Mucosa of rectum (tissue), 2 donors: ENCODE results near the gene LOXL3.

ENCODE experiments used
- H3K27ac ChIP-seq, 2 donors: one replicate each; pipeline ENCODE4 v1.7.0; 2013; ENCODE audit warnings: inconsistent platforms in 2 of 2, low read depth in 2 of 2, low read length in 2 of 2
- H3K27me3 ChIP-seq, 2 donors: one replicate each; pipeline ENCODE4 v1.7.0; 2013; ENCODE audit warnings: low read length in 2 of 2; ENCODE audit not compliant: control insufficient read depth in 2 of 2, insufficient read depth in 2 of 2
- H3K36me3 ChIP-seq, 2 donors: one replicate each; pipeline ENCODE4 v1.7.0; 2013; ENCODE audit warnings: low read length in 2 of 2; ENCODE audit not compliant: control insufficient read depth in 2 of 2, insufficient read depth in 2 of 2
- H3K4me1 ChIP-seq, 2 donors: one replicate each; pipeline ENCODE4 v1.7.0; 2013; ENCODE audit warnings: low read length in 2 of 2, mild to moderate bottlenecking in 1 of 2; ENCODE audit not compliant: control insufficient read depth in 2 of 2, insufficient read depth in 2 of 2
- H3K4me3 ChIP-seq, 2 donors: one replicate each; pipeline ENCODE4 v1.7.0; 2013; ENCODE audit warnings: low read length in 2 of 2
- H3K9ac ChIP-seq, 2 donors: one replicate each; pipeline ENCODE4 v1.7.0; 2013; ENCODE audit warnings: low read length in 2 of 2, low read depth in 1 of 2, mild to moderate bottlenecking in 1 of 2
- H3K9me3 ChIP-seq, 2 donors: one replicate each; pipeline ENCODE4 v1.7.0; 2013; ENCODE audit warnings: low read length in 2 of 2; ENCODE audit not compliant: control insufficient read depth in 2 of 2
- donor health status: healthy.
- donor health status: Normal muscosa, but diverticular disease.

The LOXL3 gene

DNA sequence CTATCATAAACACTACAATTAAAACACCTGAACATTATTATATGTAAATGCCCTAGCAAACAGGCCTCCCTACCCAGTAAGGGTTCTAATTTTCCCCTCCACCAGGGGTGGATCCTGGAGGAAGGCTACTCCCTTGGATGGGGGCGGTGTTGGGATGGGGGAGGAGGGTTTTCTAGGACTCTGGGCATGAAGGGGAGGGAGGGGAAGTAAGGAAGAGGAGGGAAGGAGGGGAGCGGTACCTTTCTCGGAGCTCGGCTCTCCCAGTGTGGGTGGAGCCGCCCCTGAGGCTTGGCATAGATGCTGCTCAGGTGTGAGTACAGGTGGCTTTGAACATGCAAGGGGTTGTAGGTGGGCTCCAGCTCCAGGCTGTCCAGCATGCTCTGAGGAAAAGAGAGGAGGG, 6.2 kb upstream of the LOXL3 start:
- peaks cover 5 to 28% of the 10 kb centered on the region in 2 donors for H3K4me1 ChIP-seq
- no peak overlapping the region for H3K27ac ChIP-seq
- peaks cover 0 to 8% of the 10 kb centered on the region in 2 donors for H3K36me3 ChIP-seq
- no peak overlapping the region for H3K4me3 ChIP-seq
- no peak overlapping the region for H3K9ac ChIP-seq
- no peaks in the 10 kb centered on the region for H3K9me3 ChIP-seq
- no peaks in the 10 kb centered on the region for H3K27me3 ChIP-seq

DNA sequence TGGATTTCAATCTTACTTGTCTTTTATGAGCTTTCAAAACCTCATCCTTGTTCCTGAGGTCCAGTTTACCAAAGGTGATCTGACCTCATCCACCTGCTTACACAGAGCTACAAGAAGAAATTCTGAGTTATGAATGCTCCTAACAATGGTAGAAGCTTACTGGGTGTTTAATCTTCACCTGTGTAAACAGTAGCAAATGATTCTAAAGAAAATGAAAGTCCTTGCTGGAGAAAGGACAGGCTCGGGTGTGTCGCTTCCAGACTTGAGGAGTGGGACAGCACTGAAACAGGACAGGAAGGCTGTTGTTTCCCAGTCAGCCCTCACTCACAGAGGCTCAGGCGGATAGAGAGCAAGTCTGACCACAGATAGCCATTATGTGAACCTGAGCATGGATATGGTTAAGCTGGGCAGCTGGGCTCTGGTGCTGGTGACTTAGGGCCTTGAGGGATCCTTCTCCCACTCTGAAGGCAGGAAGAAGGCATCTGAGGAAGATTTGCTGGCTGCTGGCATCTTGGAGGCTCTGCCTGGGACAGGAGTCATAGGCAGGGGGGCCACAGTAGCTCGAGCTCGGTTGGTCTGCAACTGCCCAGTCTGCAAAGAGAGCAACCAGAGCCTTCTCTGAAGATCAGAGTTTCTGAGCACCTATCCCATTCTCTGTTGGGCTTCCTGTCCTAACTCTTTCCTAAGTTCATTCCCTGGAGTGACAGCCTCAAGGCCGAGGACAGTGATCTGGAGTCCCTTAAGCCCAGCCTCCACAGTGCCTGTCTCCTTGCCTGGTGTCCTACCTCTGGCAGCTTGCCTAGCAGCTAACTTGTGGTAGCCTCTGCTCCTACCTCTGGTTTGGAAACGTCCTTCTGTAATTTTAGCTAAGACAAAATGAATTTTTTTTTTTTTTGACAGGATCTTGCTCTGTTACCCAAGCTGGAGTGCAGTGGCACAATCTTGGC, 4.8 kb upstream of the LOXL3 start:
- Histone ChIP-seq H3K9ac (no peak overlapping the region), H3K36me3 (peaks cover 0 to 8% of the 10 kb centered on the region in 2 donors), H3K4me3 (no peak overlapping the region), H3K27me3 (no peaks in the 10 kb centered on the region), H3K27ac (peak overlapping the region; percentile 32 to 49), H3K9me3 (no peaks in the 10 kb centered on the region), H3K4me1 (peaks cover 5 to 28% of the 10 kb centered on the region in 2 donors)

DNA sequence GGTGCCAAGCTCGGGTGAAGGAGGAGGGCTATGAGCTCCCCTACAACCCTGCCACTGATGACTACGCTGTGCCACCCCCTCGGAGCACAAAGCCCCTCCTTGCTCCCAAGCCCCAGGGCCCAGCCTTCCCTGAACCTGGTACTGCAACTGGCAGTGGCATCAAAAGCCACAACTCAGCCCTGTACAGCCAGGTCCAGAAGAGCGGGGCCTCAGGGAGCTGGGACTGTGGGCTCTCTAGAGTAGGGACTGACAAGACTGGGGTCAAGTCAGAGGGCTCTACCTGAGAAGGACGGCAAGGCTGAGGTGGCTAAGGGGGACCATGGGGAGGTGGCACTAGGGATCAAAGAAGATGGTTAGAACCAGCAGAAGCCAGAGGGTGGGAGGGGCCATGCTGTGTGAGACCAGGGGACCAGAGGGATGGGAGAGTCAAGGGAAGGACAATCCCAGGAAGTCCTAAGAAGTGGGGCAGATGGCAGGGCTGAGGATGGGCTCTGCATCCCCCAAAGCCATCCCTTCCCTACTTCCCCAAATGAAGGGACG, 3.2 kb upstream of the LOXL3 start:
- H3K27me3 ChIP-seq = no peaks in the 10 kb centered on the region

DNA sequence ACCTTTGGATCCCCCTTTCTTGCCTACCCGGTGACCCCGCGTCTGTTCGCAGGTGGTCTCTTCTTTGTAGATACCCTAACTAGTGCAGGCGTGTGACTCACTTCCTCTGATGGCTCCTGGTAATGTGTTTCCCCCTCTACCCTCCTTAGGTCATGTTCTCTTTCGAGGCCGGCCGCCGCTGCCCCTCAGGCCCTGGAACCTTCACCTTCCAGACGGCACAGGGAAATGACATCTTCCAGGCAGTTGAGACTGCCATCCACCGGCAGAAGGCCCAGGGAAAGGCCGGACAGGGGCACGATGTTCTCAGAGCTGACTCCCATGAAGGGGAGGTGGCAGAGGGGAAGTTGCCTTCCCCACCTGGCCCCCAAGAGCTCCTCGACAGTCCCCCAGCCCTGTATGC, 2.4 kb upstream of the LOXL3 start:
- Histone ChIP-seq H3K9ac (no peak overlapping the region), H3K27ac (no peak overlapping the region), H3K36me3 (peaks cover 0 to 8% of the 10 kb centered on the region in 2 donors), H3K27me3 (no peaks in the 10 kb centered on the region), H3K4me3 (no peak overlapping the region), H3K4me1 (peaks cover 9 to 28% of the 10 kb centered on the region in 2 donors), H3K9me3 (no peaks in the 10 kb centered on the region)

More for the DNA sequence above, 3.2 kb upstream of the LOXL3 start:
- H3K9me3 ChIP-seq = no peaks in the 10 kb centered on the region
- no peak overlapping the region for H3K4me3 ChIP-seq
- peaks cover 0 to 8% of the 10 kb centered on the region in 2 donors for H3K36me3 ChIP-seq
- H3K4me1 ChIP-seq = peaks cover 9 to 28% of the 10 kb centered on the region in 2 donors
- H3K27ac ChIP-seq = no peak overlapping the region
- no peak overlapping the region for H3K9ac ChIP-seq

DNA sequence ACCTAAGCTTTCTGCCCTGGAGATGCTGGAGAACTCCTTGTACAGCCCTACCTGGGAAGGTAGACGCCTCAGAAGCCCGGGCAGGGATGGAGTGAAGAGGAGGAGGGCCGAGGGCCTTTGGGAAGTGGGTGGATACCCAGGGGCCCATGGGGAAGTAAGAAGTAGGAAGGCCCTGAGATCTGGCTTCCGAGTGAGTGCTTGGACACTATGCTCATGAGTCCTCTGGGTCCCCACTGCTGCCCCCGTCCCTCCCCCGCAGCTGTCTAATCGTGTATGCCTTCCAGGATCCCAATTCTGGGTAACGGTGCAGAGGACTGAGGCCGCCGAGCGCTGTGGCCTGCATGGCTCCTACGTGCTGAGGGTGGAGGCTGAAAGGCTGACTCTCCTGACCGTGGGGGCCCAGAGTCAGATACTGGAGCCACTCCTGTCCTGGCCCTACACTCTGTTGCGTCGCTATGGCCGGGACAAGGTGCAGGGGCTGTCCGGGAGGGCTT, 1.9 kb upstream of the LOXL3 start:
- Histone ChIP-seq H3K4me1 (peaks cover 9 to 27% of the 10 kb centered on the region in 2 donors), H3K27me3 (no peaks in the 10 kb centered on the region), H3K4me3 (peak overlapping the region; percentile 99), H3K9ac (peak overlapping the region; percentile 86 to 91), H3K27ac (peak overlapping the region in 1 of 2 donors; percentile 85), H3K36me3 (peaks cover 0 to 8% of the 10 kb centered on the region in 2 donors), H3K9me3 (no peaks in the 10 kb centered on the region)

DNA sequence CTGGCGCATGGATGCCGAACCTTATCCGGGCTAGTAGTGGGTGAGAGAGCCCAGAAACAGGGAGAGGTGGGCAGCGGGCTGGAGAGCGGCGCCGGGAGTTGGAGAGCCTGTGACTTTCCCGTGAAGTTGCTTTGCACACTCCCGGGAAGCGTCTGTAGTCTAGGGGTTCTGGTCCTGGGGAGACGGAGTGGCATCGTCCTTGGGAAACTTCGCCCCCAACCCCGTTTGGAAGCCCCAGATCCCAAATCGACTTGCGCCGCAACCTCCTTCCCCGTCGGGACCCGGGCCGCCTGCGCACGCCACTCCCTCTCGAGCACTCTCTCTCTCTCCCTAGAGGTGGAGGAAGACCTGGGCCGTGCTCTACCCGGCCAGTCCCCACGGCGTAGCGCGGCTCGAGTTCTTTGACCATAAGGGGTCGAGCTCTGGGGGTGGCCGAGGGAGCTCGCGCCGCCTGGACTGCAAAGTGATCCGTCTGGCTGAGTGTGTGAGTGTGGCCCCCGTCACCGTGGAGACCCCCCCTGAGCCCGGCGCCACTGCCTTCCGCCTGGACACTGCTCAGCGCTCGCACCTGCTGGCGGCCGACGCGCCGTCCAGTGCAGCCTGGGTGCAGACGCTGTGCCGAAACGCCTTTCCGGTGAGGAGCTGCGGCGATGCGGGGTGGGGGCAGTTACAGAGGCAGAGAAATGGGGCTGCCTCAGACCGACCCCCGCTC, 1.2 kb upstream of the LOXL3 start:
- H3K27ac ChIP-seq = peak overlapping the region; percentile 81 to 85
- no peaks in the 10 kb centered on the region for H3K9me3 ChIP-seq
- H3K9ac ChIP-seq = peak overlapping the region; percentile 86 to 91
- peak overlapping the region; percentile 99 for H3K4me3 ChIP-seq
- no peaks in the 10 kb centered on the region for H3K27me3 ChIP-seq
- H3K36me3 ChIP-seq = peaks cover 0 to 8% of the 10 kb centered on the region in 2 donors
- H3K4me1 ChIP-seq = peaks cover 12 to 21% of the 10 kb centered on the region in 2 donors

DNA sequence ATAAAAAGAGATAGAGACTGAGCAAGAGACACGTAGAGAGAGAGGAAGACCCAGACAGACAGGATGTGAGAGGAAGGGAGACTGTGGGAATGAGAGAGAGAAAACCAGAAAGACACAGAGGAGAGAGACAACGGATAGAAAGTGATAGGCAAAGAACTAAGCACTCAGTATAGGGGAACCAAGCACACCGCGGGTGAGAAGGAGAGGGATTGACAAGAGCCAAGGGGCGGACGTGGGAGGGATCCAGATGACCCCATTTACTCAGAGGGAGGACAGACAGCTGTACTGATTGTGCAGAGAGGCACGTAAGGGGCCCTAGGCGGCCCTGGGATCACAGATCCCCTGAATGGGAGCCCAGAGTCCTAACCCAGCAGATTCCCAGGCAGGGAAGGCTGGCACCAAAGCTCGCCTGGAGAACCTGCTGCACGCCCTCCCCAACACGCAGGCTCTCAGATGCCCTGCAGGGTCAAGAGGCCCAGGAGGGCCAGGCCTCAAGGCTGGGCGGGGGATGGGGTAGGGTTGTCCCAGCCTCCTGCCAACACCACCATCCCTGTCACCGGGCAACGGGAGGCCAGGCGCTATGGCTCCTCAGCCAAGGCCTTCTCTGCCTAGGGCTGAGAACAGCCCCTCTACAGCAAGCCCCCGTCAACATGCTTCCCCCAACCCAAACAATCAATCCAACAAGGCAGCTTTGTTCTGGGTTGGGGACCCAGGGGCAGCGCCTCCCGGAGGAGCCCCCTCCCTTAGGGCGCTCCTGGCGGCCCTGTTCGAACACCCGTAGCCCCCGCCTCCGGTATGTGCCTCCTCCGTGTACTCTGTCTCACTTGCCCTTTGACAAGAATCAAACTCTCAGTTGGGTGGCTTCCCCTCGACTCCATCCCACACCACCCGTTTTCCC, 579 bp downstream of the LOXL3 start:
- Histone ChIP-seq H3K9ac (peak overlapping the region; percentile 41 to 86), H3K27ac (peak overlapping the region in 1 of 2 donors; percentile 85), H3K4me3 (peak overlapping the region; percentile 99), H3K36me3 (peaks cover 0 to 8% of the 10 kb centered on the region in 2 donors), H3K27me3 (no peaks in the 10 kb centered on the region), H3K4me1 (peaks cover 13 to 23% of the 10 kb centered on the region in 2 donors), H3K9me3 (no peaks in the 10 kb centered on the region)

DNA sequence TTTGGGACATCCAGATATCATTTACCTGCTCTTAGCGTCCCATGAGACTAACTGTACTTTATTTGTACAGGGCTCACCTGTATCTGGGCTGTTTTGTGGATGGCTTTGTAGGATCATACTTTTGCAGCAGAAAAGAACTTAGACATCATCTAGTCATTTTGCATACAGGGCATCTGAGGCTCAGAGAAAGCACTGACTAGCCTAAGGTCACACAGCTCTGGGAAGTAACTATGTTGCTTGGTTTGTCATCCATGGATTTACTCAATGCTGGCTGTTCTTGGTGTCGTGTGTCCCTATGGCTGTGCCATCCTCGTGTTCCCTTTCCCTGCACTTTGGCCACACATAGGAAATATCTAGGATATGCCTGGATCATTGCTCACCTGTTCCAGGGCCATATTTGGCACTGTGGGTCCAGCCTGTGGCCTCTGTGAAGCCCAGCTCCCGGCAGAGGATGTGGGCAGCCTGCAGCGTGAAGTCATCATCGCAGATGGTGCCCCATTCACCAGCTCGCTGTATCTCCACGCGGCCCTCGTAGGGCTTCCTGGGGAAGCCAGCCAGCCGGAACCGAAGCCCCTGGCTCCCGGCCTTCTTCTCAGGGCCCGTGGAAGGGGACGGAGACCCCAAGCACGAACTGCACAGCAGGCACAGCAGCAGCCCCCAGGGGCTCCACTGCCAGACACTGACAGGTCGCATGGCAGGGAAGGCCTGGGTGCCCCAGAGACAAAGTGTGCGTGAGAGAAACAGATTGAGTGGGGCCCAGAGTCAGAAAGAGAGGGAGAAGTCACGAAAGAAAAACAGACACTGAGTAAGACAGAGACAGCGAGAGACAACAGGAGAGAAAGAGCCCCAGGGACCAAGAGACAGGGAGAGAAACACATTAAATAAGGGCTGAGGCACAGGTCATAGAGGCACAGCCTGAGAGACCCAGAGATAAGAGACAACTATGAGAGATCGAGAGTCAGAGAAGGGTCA, 1.5 kb downstream of the LOXL3 start:
- peaks cover 8 to 23% of the 10 kb centered on the region in 2 donors for H3K4me1 ChIP-seq
- H3K27ac ChIP-seq = no peak overlapping the region
- H3K27me3 ChIP-seq = no peaks in the 10 kb centered on the region
- H3K36me3 ChIP-seq = peaks cover 0 to 7% of the 10 kb centered on the region in 2 donors
- H3K9me3 ChIP-seq = no peaks in the 10 kb centered on the region
- H3K9ac ChIP-seq = no peak overlapping the region
- H3K4me3 ChIP-seq = no peak overlapping the region
